Measurements from ENCODE around the gene PALM2AKAP2.

The PALM2AKAP2 gene

GRCh38 chr9:109779711-109780452 lies at the start of gene PALM2AKAP2:
PALM2AKAP2 (plus strand) TSS chr9:109780198; CDS start chr9:109780489, 291 bp downstream.
- no peak for DNase-seq

GRCh38 chr9:109730228-109730627 lies 49.8 kb upstream of the PALM2AKAP2 start:
- no peak for DNase-seq

GRCh38 chr9:109733690-109734089 lies 46.3 kb upstream of the PALM2AKAP2 start:
- peak; percentile 37 for DNase-seq

GRCh38 chr9:109734814-109735213 lies 45.2 kb upstream of the PALM2AKAP2 start:
- no peak for DNase-seq

GRCh38 chr9:109735801-109736200 lies 44.2 kb upstream of the PALM2AKAP2 start:
- no peak for DNase-seq

DNA sequence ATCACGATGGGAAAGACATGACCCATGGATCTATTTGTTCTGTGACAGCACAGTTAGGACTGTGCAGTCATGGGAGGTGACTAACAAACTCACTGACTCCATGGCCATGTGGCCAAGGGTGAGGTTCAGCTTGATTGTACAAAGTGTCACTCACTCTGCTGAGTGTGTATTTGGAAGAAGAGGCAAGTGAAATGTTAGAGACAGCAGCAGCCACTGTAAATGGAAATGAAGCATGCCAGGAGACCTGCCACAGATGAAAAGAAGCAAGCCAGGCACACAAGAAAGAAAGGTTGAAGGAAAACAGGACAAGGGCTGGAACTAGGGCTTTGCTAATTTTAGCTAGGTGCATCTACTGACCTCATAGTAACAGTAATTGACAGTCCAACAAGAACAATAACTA lies 42.7 kb upstream of the PALM2AKAP2 start:
- no peak for DNase-seq

- DNase-seq = no peak
These were observed 40.2 kb upstream of the PALM2AKAP2 start for GRCh38 chr9:109739760-109740159.

DNA sequence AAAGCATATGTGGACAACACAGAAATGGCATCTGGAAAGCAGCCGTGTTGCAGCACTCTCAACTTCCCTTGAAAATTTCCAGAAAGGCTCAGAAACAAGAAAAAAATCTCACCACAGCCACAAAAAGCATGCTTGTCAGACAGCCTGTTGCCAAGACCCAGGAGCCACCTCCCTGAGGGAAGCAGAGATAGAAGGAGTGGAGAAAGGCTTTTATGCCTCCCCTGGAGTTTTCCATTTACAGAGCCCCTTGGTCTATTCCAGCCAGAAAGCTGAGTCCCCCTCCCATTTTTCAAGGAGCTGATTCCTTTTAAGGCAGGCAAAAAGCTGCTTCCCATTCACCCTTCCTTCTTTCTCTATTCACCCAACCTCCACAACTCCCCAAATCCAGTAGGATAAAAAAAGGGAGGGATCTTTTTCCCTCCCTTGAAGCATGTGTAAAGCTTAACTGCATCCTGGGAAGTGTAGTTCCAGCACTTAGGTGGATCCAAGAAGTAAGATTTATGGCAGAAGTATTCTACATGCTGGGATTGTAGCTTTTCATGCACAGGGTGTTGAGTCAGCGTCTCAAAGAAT lies 37.1 kb upstream of the PALM2AKAP2 start:
- DNase-seq = no peak

DNA sequence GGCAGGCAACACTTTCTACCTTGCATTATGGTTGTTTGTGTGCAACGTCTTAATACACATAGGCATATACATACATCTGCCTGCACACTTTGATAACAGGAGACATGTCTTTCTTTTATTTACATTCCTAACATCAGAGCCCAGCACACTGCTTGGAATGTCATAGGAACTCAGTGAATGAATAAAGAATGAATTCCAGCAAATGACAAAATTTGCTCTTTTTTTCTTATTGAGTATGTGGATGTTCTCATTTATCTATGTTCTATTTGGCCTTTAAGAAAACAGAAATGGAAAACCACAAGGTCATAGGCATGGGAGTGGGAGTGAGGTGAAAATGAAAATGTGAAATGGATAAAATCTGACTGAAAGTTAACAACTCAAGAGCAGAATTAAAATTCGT lies 36.3 kb upstream of the PALM2AKAP2 start:
- DNase-seq = no peak

- no peak for DNase-seq
These were observed 34.4 kb upstream of the PALM2AKAP2 start for GRCh38 chr9:109745335-109746283.

DNA sequence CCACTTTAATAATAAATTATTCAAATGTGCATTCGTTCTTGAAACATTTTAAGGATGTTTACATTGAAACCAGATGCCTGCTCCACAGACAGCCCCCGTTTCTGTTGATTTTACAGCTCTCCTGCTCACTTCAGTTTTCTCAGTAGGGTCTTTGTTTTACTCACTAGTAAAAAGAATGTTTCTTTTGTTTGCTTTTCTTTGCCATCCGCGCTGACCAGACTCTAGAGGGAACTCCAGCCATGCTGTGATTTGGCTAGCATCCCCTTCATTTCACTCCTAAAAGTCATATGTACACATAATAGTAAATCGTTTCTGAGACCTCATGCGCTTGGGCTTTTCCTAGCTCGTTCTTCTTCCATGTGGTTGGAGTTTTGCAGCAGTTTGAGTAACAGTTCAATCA lies 28.7 kb upstream of the PALM2AKAP2 start:
- DNase-seq = no peak

DNA sequence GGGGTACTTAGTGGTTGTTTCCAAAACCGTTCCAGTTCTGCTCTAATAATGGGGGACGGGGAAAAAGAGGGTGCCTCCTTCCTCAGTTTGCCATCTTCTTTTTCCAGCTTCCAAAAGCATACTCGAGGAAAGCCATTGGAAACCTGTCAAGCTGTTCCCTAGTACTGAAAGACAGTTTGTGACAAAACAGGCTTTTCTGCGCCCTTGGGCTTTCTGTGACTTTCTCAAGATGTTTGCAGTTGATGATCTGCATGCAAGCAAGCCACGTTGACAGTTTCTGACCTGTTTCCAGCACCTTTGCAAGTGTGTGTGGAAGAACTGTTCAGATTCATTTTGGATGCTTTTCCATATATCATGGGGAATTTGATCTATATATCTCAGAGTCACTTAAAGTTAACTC lies 26.7 kb upstream of the PALM2AKAP2 start:
- no peak for DNase-seq

DNA sequence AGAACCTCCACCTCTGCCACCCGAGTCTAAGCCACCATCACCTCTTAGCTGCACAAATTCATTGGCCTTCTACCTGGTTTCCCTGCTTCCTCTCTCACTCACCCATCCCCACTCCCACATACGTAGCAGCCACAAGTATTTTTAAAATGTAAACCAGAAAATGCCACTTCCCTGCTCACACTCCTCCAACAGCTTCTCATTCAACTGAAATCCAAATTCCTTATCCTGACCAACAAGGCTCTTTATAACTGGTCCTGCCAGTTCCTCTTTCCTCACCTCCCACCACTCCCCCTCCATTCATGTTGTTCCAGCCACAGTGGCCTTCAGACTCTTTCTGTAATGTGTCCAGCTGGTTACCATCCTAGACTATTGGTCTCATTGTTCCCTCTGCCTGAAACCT lies 25.0 kb upstream of the PALM2AKAP2 start:
- DNase-seq = no peak

GRCh38 chr9:109759589-109759988 lies 20.4 kb upstream of the PALM2AKAP2 start:
- no peak for DNase-seq

DNA sequence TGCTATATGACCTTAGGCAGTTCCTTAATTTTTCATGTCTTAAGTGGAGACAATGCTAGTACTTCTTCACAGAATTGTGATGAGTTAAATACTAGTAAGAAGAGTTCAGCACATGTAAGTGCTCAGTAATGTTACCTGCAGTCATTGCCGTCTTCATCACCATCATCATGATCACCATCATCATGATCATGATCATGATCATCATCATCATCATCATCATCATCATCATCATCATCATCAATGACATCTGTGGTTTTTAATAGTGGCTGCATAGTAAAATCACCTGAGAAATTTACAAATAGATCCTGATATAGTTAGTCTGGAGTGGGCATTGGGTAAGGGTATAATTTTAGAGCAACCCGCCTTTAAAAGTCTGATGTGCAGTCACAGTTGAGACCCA lies 14.7 kb upstream of the PALM2AKAP2 start:
- DNase-seq = no peak

DNA sequence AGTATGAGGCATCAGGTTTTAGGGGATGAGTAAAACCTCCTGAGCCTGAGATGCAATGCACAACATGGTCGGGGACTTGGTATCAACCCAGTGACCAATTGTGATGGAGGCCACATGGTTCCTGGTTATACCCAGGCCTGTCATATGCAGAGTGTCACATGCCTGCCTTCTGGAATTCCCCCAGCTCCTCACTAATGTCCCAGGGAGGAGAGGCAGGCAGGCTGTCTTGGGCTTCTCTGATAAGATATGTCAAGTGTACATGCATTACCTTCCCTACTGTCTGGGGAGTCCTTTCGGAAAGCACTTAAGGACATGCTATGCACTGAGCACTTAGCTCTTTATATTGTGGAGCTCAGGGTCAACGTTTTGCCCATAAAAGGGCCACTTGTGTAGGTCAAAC lies 14.2 kb upstream of the PALM2AKAP2 start:
- DNase-seq = no peak

DNA sequence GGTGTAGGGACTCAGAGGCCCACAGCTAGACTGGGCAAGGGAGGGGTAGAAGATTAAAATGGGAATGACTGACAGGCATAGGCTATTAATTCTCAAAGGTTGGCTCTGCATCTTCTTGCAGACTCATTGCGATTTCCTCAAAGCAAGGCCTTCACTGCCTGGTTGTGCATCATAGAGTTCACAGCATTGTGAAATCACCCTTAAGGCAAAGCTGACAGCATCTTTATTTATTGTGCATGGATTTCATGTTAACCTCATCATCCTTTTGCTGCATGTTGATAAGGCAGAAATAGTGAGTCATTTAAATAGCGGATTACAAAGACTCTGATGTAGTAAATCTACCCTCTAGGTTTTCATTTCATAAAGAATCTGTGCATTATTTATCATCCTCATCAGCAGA lies 13.6 kb upstream of the PALM2AKAP2 start:
- peak; percentile 0 for DNase-seq

GRCh38 chr9:109767404-109767803 lies 12.6 kb upstream of the PALM2AKAP2 start:
- no peak for DNase-seq

DNA sequence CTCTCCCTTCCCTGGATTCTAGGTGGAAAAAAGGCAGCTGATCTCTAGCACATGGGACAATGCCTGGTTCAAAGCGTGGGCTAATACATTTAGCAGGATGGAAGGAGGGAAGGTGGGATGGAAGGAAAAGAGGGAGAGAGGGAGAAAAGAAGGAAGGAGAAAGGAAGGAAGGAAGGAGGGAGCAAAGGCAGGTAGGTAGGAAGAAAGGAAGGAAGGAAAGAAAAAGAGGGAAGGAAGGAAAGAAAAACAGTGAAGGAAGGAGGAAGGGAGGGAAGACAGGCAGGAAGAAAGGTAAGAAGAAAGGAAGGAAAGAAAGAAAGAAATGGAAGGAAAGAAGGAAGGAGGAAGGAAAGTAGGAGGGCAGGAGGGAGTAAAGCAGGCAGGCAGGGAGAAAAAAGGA lies 12.2 kb upstream of the PALM2AKAP2 start:
- no peak for DNase-seq

DNA sequence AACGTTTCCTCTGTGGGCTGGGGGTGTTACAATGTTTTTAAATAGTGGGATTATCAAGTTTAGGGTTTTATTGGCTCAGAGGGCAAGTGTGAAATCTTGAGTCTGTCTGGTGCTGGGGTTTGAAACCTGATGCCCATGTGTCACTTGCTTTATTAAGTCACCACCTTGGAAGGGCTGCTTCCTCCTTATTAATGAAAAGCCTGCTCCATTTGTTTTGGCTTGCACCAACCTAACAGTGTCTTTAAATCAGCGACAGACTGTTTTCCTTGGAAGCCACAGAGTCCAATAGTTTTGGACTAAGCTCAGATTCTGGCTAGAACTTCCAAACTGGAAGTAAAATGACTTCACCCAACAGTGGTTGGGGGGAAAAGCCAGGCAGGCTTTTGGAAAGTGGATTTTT lies 10.7 kb upstream of the PALM2AKAP2 start:
- DNase-seq = no peak

GRCh38 chr9:109770101-109770500 lies 9.9 kb upstream of the PALM2AKAP2 start:
- no peak for DNase-seq

DNA sequence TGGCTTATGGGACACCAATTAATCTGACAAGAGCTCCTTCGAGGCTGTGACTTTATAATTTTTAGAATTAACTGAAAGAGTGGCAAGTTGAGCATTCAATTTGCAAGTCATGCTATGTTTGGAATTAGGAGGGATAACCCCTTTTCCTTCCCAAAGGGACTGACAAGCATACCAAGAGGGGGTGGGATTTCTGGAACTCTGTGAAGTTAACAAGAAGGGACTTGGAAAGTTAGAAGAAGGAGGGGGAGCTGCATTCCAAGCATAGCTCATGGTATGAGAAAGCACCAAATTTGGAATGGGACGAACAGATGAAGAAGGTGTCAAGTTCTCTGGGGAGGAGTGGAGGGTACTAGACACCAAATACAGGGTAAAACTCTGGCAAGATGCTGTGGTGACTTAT lies 8.9 kb upstream of the PALM2AKAP2 start:
- DNase-seq = no peak

DNA sequence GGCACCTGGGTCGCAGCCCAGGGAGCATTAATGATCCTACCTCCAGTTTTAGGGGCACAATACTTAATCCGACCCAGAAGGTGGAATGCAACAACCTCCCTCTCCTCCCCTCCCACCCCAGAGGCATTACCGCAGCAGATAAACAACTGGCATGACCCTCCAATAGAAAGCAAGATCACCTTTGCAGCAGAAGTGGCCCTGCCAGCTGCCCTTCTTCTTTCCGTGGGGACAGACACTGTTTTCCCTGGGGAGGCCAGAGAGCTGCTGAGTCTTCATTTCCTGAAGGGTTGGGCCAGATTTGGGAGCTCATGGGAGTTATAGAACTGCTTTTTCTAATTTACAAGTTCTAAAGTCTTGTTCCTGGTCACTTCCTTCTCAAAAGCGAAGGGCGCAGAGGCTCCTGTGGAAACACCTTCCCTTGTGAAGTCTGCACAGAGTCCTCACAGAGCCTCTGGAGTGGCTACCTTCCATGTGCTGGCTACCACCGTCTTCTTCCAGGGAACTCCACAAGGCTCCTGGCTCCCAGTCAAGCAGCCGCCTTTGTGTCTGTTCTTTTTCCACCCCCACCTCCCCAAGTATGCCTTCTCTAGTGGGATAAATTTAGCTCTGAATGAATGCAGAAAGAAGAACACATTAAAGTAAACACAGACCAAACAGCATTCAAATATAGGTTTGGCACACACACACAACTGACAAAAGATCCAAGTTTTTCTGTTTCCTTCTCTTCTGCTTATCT lies 8.0 kb upstream of the PALM2AKAP2 start:
- DNase-seq = no peak
